H1 (cell line): ENCODE results near the gene UVSSA. TPM values are rescaled to one million over a fixed set of nuclear protein-coding genes. Genes with fewer than 3 reads are reported as not detected.

ENCODE experiments used
- CTCF ChIA-PET: fragments of 300-600 bp; sonication (Branson Sonifier 250); formaldehyde crosslinking; loops from one replicate; lab custom pipeline; 2021; ENCODE audit not compliant: partially characterized antibody; lab: Charles Lee
- POLR2A ChIA-PET: fragments of 300-600 bp; sonication (Branson Sonifier 250); formaldehyde crosslinking; loops from one replicate; lab custom pipeline; 2021; ENCODE audit warnings: inconsistent platforms; ENCODE audit not compliant: partially characterized antibody; lab: Charles Lee
- DNase-seq, 2 experiments: peaks; one replicate each; pipeline versions ENCODE4 v3.0.0 to v3.0.0-alpha.2; 2010 to 2022; ENCODE audit warnings: low spot score in 2 of 2, low read depth in 1 of 2, mixed read lengths in 1 of 2
- FAIRE-seq: peaks from 2 replicates; lab custom pipeline; 2011; peaks lifted over from hg19 to GRCh38; lab: Jason Lieb, UNC
- H2AFZ ChIP-seq: 2 replicates; pipeline ENCODE4 v1.8.1; 2012; ENCODE audit warnings: low read length, inconsistent platforms
- H2AK5ac ChIP-seq: 2 replicates; pipeline ENCODE4 v1.6.1; 2013; ENCODE audit warnings: low read depth, low read length
- H2BK120ac ChIP-seq: replicated peaks from 2 replicates; pipeline ENCODE3; 2013; ENCODE audit warnings: low read depth, low read length, inconsistent platforms
- H2BK12ac ChIP-seq: 2 replicates; pipeline ENCODE4 v1.6.1; 2013; ENCODE audit warnings: low read depth, low read length
- H2BK15ac ChIP-seq: 2 replicates; pipeline ENCODE4 v1.6.1; 2013; ENCODE audit warnings: low read length
- H2BK20ac ChIP-seq: 2 replicates; pipeline ENCODE4 v1.6.1; 2013; ENCODE audit warnings: low read length
- H2BK5ac ChIP-seq: 2 replicates; pipeline ENCODE4 v1.6.1; 2013; ENCODE audit warnings: low read depth, low read length
- H3K14ac ChIP-seq: 2 replicates; pipeline ENCODE4 v1.6.1; 2013; ENCODE audit warnings: inconsistent platforms; ENCODE audit not compliant: insufficient read length
- H3K18ac ChIP-seq: 2 replicates; pipeline ENCODE4 v1.6.1; 2013; ENCODE audit warnings: low read length; ENCODE audit errors: extremely low read depth
- H3K23ac ChIP-seq: 2 replicates; pipeline ENCODE4 v1.6.1; 2013; ENCODE audit warnings: inconsistent platforms; ENCODE audit not compliant: insufficient read length
- H3K23me2 ChIP-seq: 2 replicates; pipeline ENCODE4 v1.6.1; 2013; ENCODE audit warnings: low read depth, low read length
- H3K27ac ChIP-seq: 2 replicates; pipeline ENCODE4 v1.6.1; 2011; ENCODE audit warnings: low read depth, low read length, inconsistent platforms
- H3K27me3 ChIP-seq, 4 experiments: replicated peaks in 1 of 4; 1 replicate in 1 of 4; 2 replicates in 3 of 4; pipeline versions ENCODE4 v1.6.1 to v1.8.1; 2011 to 2013; ENCODE audit warnings: low read length in 3 of 4, mild to moderate bottlenecking in 3 of 4, inconsistent platforms in 2 of 4, mixed read lengths in 2 of 4, moderate library complexity in 1 of 4; ENCODE audit not compliant: control insufficient read depth in 3 of 4, insufficient read depth in 3 of 4; ENCODE audit errors: extremely low read depth in 1 of 4
- H3K36me3 ChIP-seq, 4 experiments: 2 replicates each; pipeline versions ENCODE4 v1.6.1 to v1.8.1; 2011 to 2013; ENCODE audit warnings: mild to moderate bottlenecking in 4 of 4, low read length in 3 of 4, moderate library complexity in 2 of 4, control low read depth in 1 of 4, inconsistent platforms in 1 of 4; ENCODE audit not compliant: insufficient read depth in 4 of 4, control insufficient read depth in 2 of 4
- H3K4ac ChIP-seq: replicated peaks from 2 replicates; pipeline ENCODE3; 2013; ENCODE audit warnings: low read length, low read depth, mixed read lengths, inconsistent platforms; ENCODE audit not compliant: insufficient read length
- H3K4me1 ChIP-seq, 4 experiments: replicated peaks in 1 of 4; 1 replicate in 1 of 4; 2 replicates in 3 of 4; pipeline versions ENCODE4 v1.6.1 to v1.8.1; 2011 to 2013; ENCODE audit warnings: low read length in 3 of 4, inconsistent platforms in 2 of 4, mixed read lengths in 1 of 4; ENCODE audit not compliant: insufficient read depth in 4 of 4, control insufficient read depth in 3 of 4
- H3K4me2 ChIP-seq, 2 experiments: 2 replicates each; pipeline versions ENCODE4 v1.6.1 to v1.8.1; 2011 to 2013; ENCODE audit warnings: low read depth in 2 of 2, low read length in 2 of 2, control low read depth in 1 of 2, inconsistent platforms in 1 of 2, mild to moderate bottlenecking in 1 of 2; ENCODE audit not compliant: insufficient read depth in 1 of 2
- H3K4me3 ChIP-seq, 4 experiments: fragments of 200-600, 300-600 bp in 1 of 4; sonication (generic), shearing (Covaris generic), sonication (Bioruptor Twin) in 1 of 4; 2 replicates each; pipeline versions ENCODE4 v1.5.1 to v1.8.1; 2011 to 2016; ENCODE audit warnings: low read length in 4 of 4, low read depth in 3 of 4, control low read depth in 2 of 4, inconsistent platforms in 2 of 4, mild to moderate bottlenecking in 2 of 4, mixed read lengths in 1 of 4, moderate library complexity in 1 of 4; ENCODE audit not compliant: insufficient read depth in 2 of 4; ENCODE audit errors: extremely low read depth in 1 of 4
- H3K56ac ChIP-seq: replicated peaks from 2 replicates; pipeline ENCODE3; 2013; ENCODE audit warnings: low read depth, mild to moderate bottlenecking, mixed read lengths, low read length, inconsistent platforms; ENCODE audit not compliant: insufficient read length
- H3K79me1 ChIP-seq: 2 replicates; pipeline ENCODE4 v1.6.1; 2013; ENCODE audit warnings: low read depth, low read length, control low read depth
- H3K79me2 ChIP-seq, 2 experiments: 2 replicates each; pipeline versions ENCODE4 v1.6.1 to v1.8.1; 2012 to 2013; ENCODE audit warnings: low read length in 2 of 2, mild to moderate bottlenecking in 2 of 2, inconsistent platforms in 1 of 2; ENCODE audit not compliant: insufficient read depth in 2 of 2, control insufficient read depth in 1 of 2
- H3K9ac ChIP-seq, 4 experiments: replicated peaks in 1 of 4; 1 replicate in 1 of 4; 2 replicates in 3 of 4; pipeline versions ENCODE4 v1.6.1 to v1.8.1; 2011 to 2013; ENCODE audit warnings: low read depth in 3 of 4, low read length in 3 of 4, control low read depth in 2 of 4, mild to moderate bottlenecking in 2 of 4, moderate library complexity in 2 of 4, inconsistent platforms in 1 of 4; ENCODE audit errors: extremely low read depth in 1 of 4
- H3K9me3 ChIP-seq, 2 experiments: 2 replicates each; pipeline versions ENCODE4 v1.6.1 to v1.8.1; 2012 to 2013; ENCODE audit warnings: mild to moderate bottlenecking in 2 of 2, moderate library complexity in 2 of 2, control low read depth in 1 of 2, inconsistent platforms in 1 of 2, low read depth in 1 of 2, low read length in 1 of 2, mixed read lengths in 1 of 2; ENCODE audit not compliant: insufficient read depth in 2 of 2
- H4K20me1 ChIP-seq, 2 experiments: replicated peaks in 1 of 2; 2 replicates each; pipeline versions ENCODE3 to v1.8.1; 2011 to 2013; ENCODE audit warnings: inconsistent platforms in 2 of 2, low read length in 2 of 2, mild to moderate bottlenecking in 1 of 2; ENCODE audit not compliant: insufficient read depth in 2 of 2, control insufficient read depth in 1 of 2
- H4K5ac ChIP-seq: 2 replicates; pipeline ENCODE4 v1.6.1; 2013; ENCODE audit warnings: low read length, low read depth, mixed read lengths, inconsistent platforms; ENCODE audit not compliant: insufficient read length
- H4K8ac ChIP-seq: 2 replicates; pipeline ENCODE4 v1.8.0; 2013; ENCODE audit warnings: mild to moderate bottlenecking, moderate library complexity, low read length, inconsistent platforms; ENCODE audit not compliant: insufficient read depth; ENCODE audit errors: extremely low read depth
- H4K91ac ChIP-seq: replicated peaks from 2 replicates; pipeline ENCODE3; 2013; ENCODE audit warnings: low read length, mixed read lengths, inconsistent platforms; ENCODE audit not compliant: insufficient read length
- ATF2 ChIP-seq: IDR thresholded peaks from 2 replicates; pipeline ENCODE4 v1.6.1; 2012; ENCODE audit warnings: low read length, inconsistent platforms
- BACH1 ChIP-seq: IDR thresholded peaks from 2 replicates; pipeline ENCODE4 v1.6.1; 2012; ENCODE audit warnings: low read length, improper control_type of control experiment
- CREB1 ChIP-seq: IDR thresholded peaks from 2 replicates; pipeline ENCODE4 v1.6.1; 2012; ENCODE audit warnings: inconsistent platforms
- GABPA ChIP-seq: IDR thresholded peaks from 2 replicates; pipeline ENCODE4 v1.6.1; 2011; ENCODE audit warnings: mild to moderate bottlenecking, low read length, moderate library complexity, borderline replicate concordance; ENCODE audit not compliant: insufficient read depth
- KDM4A ChIP-seq: IDR thresholded peaks from one replicate; pipeline ENCODE4 v1.7.1; 2012; ENCODE audit warnings: low read depth, mild to moderate bottlenecking, moderate library complexity, low read length, inconsistent platforms; ENCODE audit not compliant: severe bottlenecking
- KDM5A ChIP-seq: fragments of 200-600 bp; IDR thresholded peaks from 2 replicates; pipeline ENCODE4 v1.7.1; 2012; ENCODE audit warnings: mild to moderate bottlenecking, low read length, inconsistent platforms, mixed read lengths
- POU5F1 ChIP-seq: IDR thresholded peaks from 2 replicates; pipeline ENCODE4 v1.6.1; 2011; ENCODE audit warnings: low read depth, mild to moderate bottlenecking, low read length, moderate library complexity
- SIN3A ChIP-seq, 2 experiments: IDR thresholded peaks in 1 of 2; conservative IDR thresholded peaks in 1 of 2; 2 replicates each; pipeline ENCODE4 v1.6.1; 2011 to 2012; ENCODE audit warnings: low read length in 2 of 2, improper control_type of control experiment in 1 of 2, low read depth in 1 of 2, mild to moderate bottlenecking in 1 of 2
- USF2 ChIP-seq: IDR thresholded peaks from 2 replicates; pipeline ENCODE4 v1.6.1; 2011; ENCODE audit warnings: low read length, improper control_type of control experiment
- WGBS, 2 experiments: shearing (Covaris generic) in 1 of 2; methylation state at CpG; one replicate each; pipeline versions ENCODE4 v1.1.6 to v1.1.7; 2013 to 2015; ENCODE audit warnings: low lambda C conversion rate in 2 of 2, mixed read lengths in 2 of 2, inconsistent platforms in 1 of 2, low coverage in 1 of 2, missing lambda C conversion rate in 1 of 2; ENCODE audit not compliant: insufficient replicate concordance in 2 of 2, insufficient coverage in 1 of 2, insufficient read length in 1 of 2; ENCODE audit errors: extremely low coverage in 1 of 2, missing lambda C conversion rate in 1 of 2; 5-methylcytosine and 5-hydroxymethylcytosine counted together
- polyA plus RNA-seq, 7 experiments: library from polyadenylated mRNA; depleted of rRNA in 3 of 7; stranded (reverse) in 5 of 7; unstranded in 2 of 7; fragments of >200 nt in 5 of 7; fragments of 200-250 nt in 2 of 7; gene quantifications; 1 replicate in 5 of 7; 2 replicates in 1 of 7; 4 replicates in 1 of 7; pipeline versions ENCODE4 v1.2.1 to v1.2.3, GENCODE V29; 2011 to 2013; ENCODE audit warnings: missing spikeins in 2 of 7, mixed read lengths in 2 of 7
- total RNA-seq: library from RNA; stranded (reverse); fragmentation: NEBNext Ultra II Directional; extraction: Animal tissue kit (Norgen Biotek cat#: 25700); gene quantifications from 2 replicates; pipeline ENCODE4 v1.2.1, GENCODE V29; 2021

The UVSSA gene
- total and polyA plus RNA-seq, 2 of the 8 experiments (the other 6 are each of a cell fraction or from before 2014, with no cell fraction given): 14.5 to 19.4 TPM

- DNase-seq (no peak), FAIRE-seq (no peak)
- Histone ChIP-seq H4K8ac (no peak overlapping the region), H4K5ac (no peak overlapping the region), H3K27ac (no peak overlapping the region), H2BK120ac (no peak overlapping the region), H3K4ac (no peak overlapping the region), H3K36me3 (peaks cover 0 to 1% (median 0%) of the 10 kb centered on the region in 4 experiments; a peak in 1 of 8 replicates), H3K9ac (no peak overlapping the region), H3K18ac (no peak overlapping the region), H3K79me2 (no peaks in the 10 kb centered on the region), H3K23ac (no peak overlapping the region), H2BK12ac (no peak overlapping the region), H2AFZ (no peak overlapping the region), H2BK20ac (no peak overlapping the region), H3K79me1 (no peaks in the 10 kb centered on the region), H4K20me1 (peaks cover 15 to 31% of the 10 kb centered on the region in 2 experiments), H2BK15ac (no peak overlapping the region), H3K4me1 (peaks cover 0 to 10% (median 4%) of the 10 kb centered on the region in 4 experiments; a peak in 5 of 7 replicates), H2AK5ac (no peak overlapping the region), H3K56ac (no peak overlapping the region), H2BK5ac (no peak overlapping the region), H3K4me2 (no peak overlapping the region), H3K14ac (no peak overlapping the region), H4K91ac (no peak overlapping the region), H3K23me2 (no peaks in the 10 kb centered on the region; the same call in 1 of the 2 replicates), H3K27me3 (peaks cover 20 to 62% (median 60%) of the 10 kb centered on the region in 4 experiments), H3K4me3 (no peak overlapping the region), H3K9me3 (no peaks in the 10 kb centered on the region)
- ChIA-PET POLR2A (no interaction called here), CTCF (interaction anchor here (0.6 to 2.8 kb wide), 5 partner anchors 11 to 100 kb away, joined by 3 to 7 read pairs (median 4); no protein-coding TSS in a partner anchor)
- 71% methylated on average over 13 of the region's 15 CpGs; no CpG with 5 or more reads in 1 of the 2 experiments for WGBS, 2 experiments
- no peak for TF ChIP-seq KDM5A
- TF ChIP-seq BACH1: no peak
- no peak for TF ChIP-seq POU5F1
- no peak for TF ChIP-seq ATF2
- TF ChIP-seq USF2: no peak
- no peak for TF ChIP-seq CREB1
- no peak for TF ChIP-seq SIN3A (conservative IDR thresholded peaks at IDR 0.05 in 1 of 2, IDR thresholded peaks at IDR 0.05 in 1 of 2; ENCODE audit: low read depth in 1 of 2, low read length in 2 of 2)
- no peak for TF ChIP-seq GABPA
- no peak for TF ChIP-seq KDM4A
Observed at GRCh38 chr4:1412376-1413203, 65.6 kb downstream of the UVSSA start.
